Measurements from ENCODE around the gene CDC14B. TPM values are rescaled to one million over a fixed set of nuclear protein-coding genes. Genes with fewer than 3 reads are reported as not detected.

CDC14B gene
- total RNA-seq, 1 experiment from 2014 or later = 5.2 TPM

GRCh38 chr9:96467784-96468183, 151.9 kb downstream of the CDC14B start:
- BruUV-seq (replicated peaks) = no TSS peak
- ChIA-PET POLR2A (ENCODE audit: low non-redundant PET) (no interaction called here), CTCF (no interaction called here)
- H3K9me3 ChIP-seq (ENCODE audit: low read depth, low read length, poor library complexity, severe bottlenecking) = no peaks in the 10 kb centered on the region
- H3K4me1 ChIP-seq (ENCODE audit: insufficient read depth, low read length, poor library complexity, severe bottlenecking) = no peaks in the 10 kb centered on the region
- H3K27me3 ChIP-seq (replicated peaks; ENCODE audit: insufficient read depth, low read depth, low read length, poor library complexity) = no peaks in the 10 kb centered on the region
- TF ChIP-seq CTCF (conservative IDR thresholded peaks at IDR 0.05; ENCODE audit: low read depth, low read length) (no peak), EZH2 (IDR thresholded peaks at IDR 0.05; ENCODE audit: borderline replicate concordance, low read depth, low read length, poor library complexity, severe bottlenecking) (no peak)
- H3K27ac ChIP-seq (ENCODE audit: low read depth, low read length, poor library complexity, severe bottlenecking) = no peak overlapping the region
- no peaks in the 10 kb centered on the region for H3K36me3 ChIP-seq (ENCODE audit: insufficient read depth, low read length, poor library complexity, severe bottlenecking)
- intact Hi-C loops (cut with micrococcal nuclease; ENCODE audit: unreplicated experiment) = no loop called here
- H3K4me3 ChIP-seq (ENCODE audit: low read depth, low read length, poor library complexity, severe bottlenecking) = no peak overlapping the region
- DNase-seq (ENCODE audit: low spot score) = no peak

GRCh38 chr9:96464426-96464825, 155.2 kb downstream of the CDC14B start:
- no TSS peak for BruUV-seq (replicated peaks)
- Histone ChIP-seq H3K27ac (ENCODE audit: low read depth, low read length, poor library complexity, severe bottlenecking) (no peak overlapping the region), H3K4me3 (ENCODE audit: low read depth, low read length, poor library complexity, severe bottlenecking) (no peak overlapping the region), H3K36me3 (ENCODE audit: insufficient read depth, low read length, poor library complexity, severe bottlenecking) (peaks cover 3% of the 10 kb centered on the region), H3K27me3 (replicated peaks; ENCODE audit: insufficient read depth, low read depth, low read length, poor library complexity) (no peaks in the 10 kb centered on the region), H3K9me3 (ENCODE audit: low read depth, low read length, poor library complexity, severe bottlenecking) (no peaks in the 10 kb centered on the region), H3K4me1 (ENCODE audit: insufficient read depth, low read length, poor library complexity, severe bottlenecking) (peaks cover 5% of the 10 kb centered on the region)
- POLR2A ChIA-PET (ENCODE audit: low non-redundant PET) = no interaction called here
- CTCF ChIA-PET = no interaction called here
- intact Hi-C loops (cut with micrococcal nuclease; ENCODE audit: unreplicated experiment) = no loop called here
- TF ChIP-seq EZH2 (IDR thresholded peaks at IDR 0.05; ENCODE audit: borderline replicate concordance, low read depth, low read length, poor library complexity, severe bottlenecking) (no peak), CTCF (conservative IDR thresholded peaks at IDR 0.05; ENCODE audit: low read depth, low read length) (no peak)
- DNase-seq (ENCODE audit: low spot score) = no peak

- ChIA-PET CTCF (no interaction called here), POLR2A (ENCODE audit: low non-redundant PET) (interaction anchor here (0.7 kb wide), 1 partner anchor 237 kb away, joined by 3 read pairs; no protein-coding TSS in a partner anchor)
- Histone ChIP-seq H3K27me3 (replicated peaks; ENCODE audit: insufficient read depth, low read depth, low read length, poor library complexity) (no peaks in the 10 kb centered on the region), H3K4me1 (ENCODE audit: insufficient read depth, low read length, poor library complexity, severe bottlenecking) (peaks cover 5% of the 10 kb centered on the region), H3K4me3 (ENCODE audit: low read depth, low read length, poor library complexity, severe bottlenecking) (no peak overlapping the region), H3K27ac (ENCODE audit: low read depth, low read length, poor library complexity, severe bottlenecking) (no peak overlapping the region), H3K9me3 (ENCODE audit: low read depth, low read length, poor library complexity, severe bottlenecking) (no peaks in the 10 kb centered on the region), H3K36me3 (ENCODE audit: insufficient read depth, low read length, poor library complexity, severe bottlenecking) (peaks cover 3% of the 10 kb centered on the region)
- DNase-seq (ENCODE audit: low spot score) = no peak
- no TSS peak for BruUV-seq (replicated peaks)
- TF ChIP-seq CTCF (conservative IDR thresholded peaks at IDR 0.05; ENCODE audit: low read depth, low read length) (no peak), EZH2 (IDR thresholded peaks at IDR 0.05; ENCODE audit: borderline replicate concordance, low read depth, low read length, poor library complexity, severe bottlenecking) (no peak)
- intact Hi-C loops (cut with micrococcal nuclease; ENCODE audit: unreplicated experiment) = no loop called here
These were observed 157.1 kb downstream of the CDC14B start for GRCh38 chr9:96462541-96462940.

Data from A673 (cell line).